OCI-LY1 (cell line): ENCODE measurements around the gene ZMIZ1.

Source experiments
- H2AFZ ChIP-seq: fragments of 200-600 bp; sonication (generic), shearing (Covaris generic); 2 replicates; pipeline ENCODE4 v1.6.0; 2014; ENCODE audit warnings: antibody characterized with exemption, mild to moderate bottlenecking, low read length
- H3F3A ChIP-seq: fragments of 200-600 bp; sonication (generic), shearing (Covaris generic); 2 replicates; pipeline ENCODE4 v1.6.0; 2014; ENCODE audit warnings: mild to moderate bottlenecking, antibody characterized with exemption, low read length, moderate library complexity; ENCODE audit not compliant: insufficient read depth
- H3K27ac ChIP-seq: fragments of 200-600 bp; sonication (generic); 2 replicates; pipeline ENCODE4 v1.5.1; 2014; ENCODE audit warnings: low read length, mixed run types, mild to moderate bottlenecking, low read depth; ENCODE audit not compliant: poor library complexity, severe bottlenecking
- H3K27me3 ChIP-seq: fragments of 200-600 bp; sonication (generic); 2 replicates; pipeline ENCODE4 v1.6.0; 2014; ENCODE audit warnings: antibody characterized with exemption, mild to moderate bottlenecking, low read length, moderate library complexity; ENCODE audit not compliant: insufficient read depth
- H3K36me3 ChIP-seq: fragments of 200-600 bp; sonication (generic); 2 replicates; pipeline ENCODE4 v1.6.1; 2014; ENCODE audit warnings: mild to moderate bottlenecking, antibody characterized with exemption, low read length, moderate library complexity, mixed read lengths; ENCODE audit not compliant: insufficient read depth
- H3K4me1 ChIP-seq: fragments of 200-600 bp; sonication (generic); 2 replicates; pipeline ENCODE4 v1.5.1; 2014; ENCODE audit warnings: mild to moderate bottlenecking, low read length, moderate library complexity; ENCODE audit not compliant: insufficient read depth, severe bottlenecking
- H3K4me2 ChIP-seq: fragments of 200-600 bp; sonication (generic), shearing (Covaris generic); 2 replicates; pipeline ENCODE4 v1.6.1; 2014; ENCODE audit warnings: low read length
- H3K4me3 ChIP-seq: fragments of 200-600 bp; sonication (generic); 2 replicates; pipeline ENCODE4 v1.5.1; 2014; ENCODE audit warnings: low read length, low read depth, mild to moderate bottlenecking, mixed read lengths; ENCODE audit not compliant: poor library complexity, severe bottlenecking
- H3K79me2 ChIP-seq: fragments of 200-600 bp; shearing (Covaris generic); 2 replicates; pipeline ENCODE4 v1.6.1; 2016; ENCODE audit warnings: mixed run types, low read length, mixed read lengths; ENCODE audit not compliant: insufficient read depth
- H3K9ac ChIP-seq: fragments of 200-600 bp; sonication (generic), shearing (Covaris generic); 2 replicates; pipeline ENCODE4 v1.6.1; 2014; ENCODE audit warnings: mild to moderate bottlenecking, low read length, mixed read lengths
- H3K9me2 ChIP-seq: fragments of 200-600 bp; sonication (generic), shearing (Covaris generic); 2 replicates; pipeline ENCODE4 v1.6.1; 2014; ENCODE audit warnings: low read depth, mild to moderate bottlenecking, low read length, mixed read lengths
- H3K9me3 ChIP-seq: fragments of 200-600 bp; shearing (Covaris generic); 2 replicates; pipeline ENCODE4 v1.6.1; 2014; ENCODE audit warnings: low read length, mixed read lengths
- H4K20me1 ChIP-seq: fragments of 200-600 bp; sonication (generic), shearing (Covaris generic); 2 replicates; pipeline ENCODE4 v1.6.0; 2016; ENCODE audit warnings: mild to moderate bottlenecking, low read length; ENCODE audit not compliant: insufficient read depth
- EZH2 ChIP-seq: fragments of 200-600 bp; sonication (generic), shearing (Covaris generic); IDR thresholded peaks from 2 replicates; pipeline ENCODE4 v1.8.0; 2017; ENCODE audit warnings: borderline replicate concordance, mixed run types, mild to moderate bottlenecking, antibody characterized with exemption, low read length, moderate library complexity, mixed read lengths
- TF ChIP-seq, protein P1 (sequence below): fragments of 200-600 bp; sonication (generic), shearing (Covaris generic); IDR thresholded peaks from 2 replicates; pipeline ENCODE4 v1.5.1; 2017; ENCODE audit warnings: mild to moderate bottlenecking, antibody characterized with exemption, low read length, moderate library complexity, mixed read lengths

ZMIZ1 gene

DNA sequence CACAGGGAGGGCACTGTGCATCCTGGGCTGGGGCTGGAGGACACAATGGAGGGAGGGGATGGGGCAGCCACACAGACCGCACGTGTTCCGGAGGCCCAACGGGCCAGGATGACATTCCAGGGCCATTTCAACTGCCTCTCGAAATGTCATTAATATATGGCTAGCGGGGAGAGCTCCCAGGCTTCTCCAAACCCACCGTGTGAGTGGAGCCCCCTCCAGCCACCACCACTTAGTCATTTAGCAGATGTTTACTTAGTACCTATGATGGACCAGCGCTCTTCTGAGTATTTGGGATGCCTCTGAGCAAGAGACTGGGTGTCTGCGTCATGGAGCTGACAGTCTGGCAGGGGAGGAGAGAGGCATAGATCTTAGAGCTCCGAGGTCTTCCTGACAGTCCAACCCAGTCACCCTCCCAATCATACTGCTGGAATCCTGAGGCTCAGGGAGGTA lies 107.3 kb downstream of the ZMIZ1 start:
- H3K9ac ChIP-seq = no peak overlapping the region
- no peaks in the 10 kb centered on the region for H3K4me1 ChIP-seq
- TF ChIP-seq EZH2 = no peak
- TF ChIP-seq, protein P1, sequence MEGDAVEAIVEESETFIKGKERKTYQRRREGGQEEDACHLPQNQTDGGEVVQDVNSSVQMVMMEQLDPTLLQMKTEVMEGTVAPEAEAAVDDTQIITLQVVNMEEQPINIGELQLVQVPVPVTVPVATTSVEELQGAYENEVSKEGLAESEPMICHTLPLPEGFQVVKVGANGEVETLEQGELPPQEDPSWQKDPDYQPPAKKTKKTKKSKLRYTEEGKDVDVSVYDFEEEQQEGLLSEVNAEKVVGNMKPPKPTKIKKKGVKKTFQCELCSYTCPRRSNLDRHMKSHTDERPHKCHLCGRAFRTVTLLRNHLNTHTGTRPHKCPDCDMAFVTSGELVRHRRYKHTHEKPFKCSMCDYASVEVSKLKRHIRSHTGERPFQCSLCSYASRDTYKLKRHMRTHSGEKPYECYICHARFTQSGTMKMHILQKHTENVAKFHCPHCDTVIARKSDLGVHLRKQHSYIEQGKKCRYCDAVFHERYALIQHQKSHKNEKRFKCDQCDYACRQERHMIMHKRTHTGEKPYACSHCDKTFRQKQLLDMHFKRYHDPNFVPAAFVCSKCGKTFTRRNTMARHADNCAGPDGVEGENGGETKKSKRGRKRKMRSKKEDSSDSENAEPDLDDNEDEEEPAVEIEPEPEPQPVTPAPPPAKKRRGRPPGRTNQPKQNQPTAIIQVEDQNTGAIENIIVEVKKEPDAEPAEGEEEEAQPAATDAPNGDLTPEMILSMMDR = no peak

DNA sequence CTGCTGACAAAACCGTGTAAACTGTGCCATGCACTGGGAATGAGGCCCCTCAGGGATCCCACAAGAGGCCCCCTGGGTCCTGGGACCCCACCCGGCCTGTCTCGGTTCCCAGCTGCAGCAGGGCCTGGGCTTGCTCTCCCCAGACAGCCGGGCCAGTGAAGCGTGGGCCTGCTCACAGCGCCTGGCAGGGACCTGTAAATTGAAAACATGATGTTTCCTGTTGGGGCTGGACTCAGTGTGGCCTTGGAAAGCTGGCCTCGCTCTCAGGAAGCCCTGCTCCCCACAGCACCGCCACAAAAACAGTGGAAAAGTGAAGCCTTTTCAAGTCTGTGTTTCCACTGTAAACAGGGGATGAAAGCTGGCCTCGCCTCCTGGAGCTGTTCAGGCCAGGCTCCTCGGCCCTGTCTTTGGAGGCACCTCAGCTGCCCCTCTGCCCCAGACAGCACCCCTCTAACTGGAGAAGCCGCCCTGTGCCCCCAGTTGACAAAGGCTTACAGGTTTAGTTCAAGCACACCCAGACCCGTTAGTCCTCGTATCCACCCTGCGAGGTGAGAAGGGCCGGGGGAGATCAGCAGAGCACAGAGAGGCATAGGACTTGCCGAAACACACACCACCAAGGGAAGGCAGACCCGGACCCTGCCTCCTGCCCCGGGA lies 108.3 kb downstream of the ZMIZ1 start:
- no peaks in the 10 kb centered on the region for H3F3A ChIP-seq
- H3K27ac ChIP-seq = no peak overlapping the region
- no peaks in the 10 kb centered on the region for H3K79me2 ChIP-seq
- H3K4me1 ChIP-seq = no peaks in the 10 kb centered on the region
- TF ChIP-seq EZH2 = no peak
- TF ChIP-seq, protein P1 = no peak
- H3K9me3 ChIP-seq = no peaks in the 10 kb centered on the region
- H3K9ac ChIP-seq = no peak overlapping the region
- no peaks in the 10 kb centered on the region for H3K27me3 ChIP-seq
- H3K36me3 ChIP-seq = no peaks in the 10 kb centered on the region
- no peaks in the 10 kb centered on the region for H4K20me1 ChIP-seq
- H3K9me2 ChIP-seq = no peaks in the 10 kb centered on the region
- no peak overlapping the region for H3K4me2 ChIP-seq
- H3K4me3 ChIP-seq = no peak overlapping the region
- H2AFZ ChIP-seq = no peak overlapping the region

More for the DNA sequence above, 107.3 kb downstream of the ZMIZ1 start:
- Histone ChIP-seq H3K27me3 (no peaks in the 10 kb centered on the region), H3K9me2 (no peaks in the 10 kb centered on the region), H3K4me2 (no peak overlapping the region), H4K20me1 (no peaks in the 10 kb centered on the region), H3K9me3 (no peaks in the 10 kb centered on the region), H3K4me3 (no peak overlapping the region), H3K27ac (no peak overlapping the region), H2AFZ (no peak overlapping the region), H3K36me3 (no peaks in the 10 kb centered on the region), H3F3A (no peaks in the 10 kb centered on the region), H3K79me2 (no peaks in the 10 kb centered on the region)

DNA sequence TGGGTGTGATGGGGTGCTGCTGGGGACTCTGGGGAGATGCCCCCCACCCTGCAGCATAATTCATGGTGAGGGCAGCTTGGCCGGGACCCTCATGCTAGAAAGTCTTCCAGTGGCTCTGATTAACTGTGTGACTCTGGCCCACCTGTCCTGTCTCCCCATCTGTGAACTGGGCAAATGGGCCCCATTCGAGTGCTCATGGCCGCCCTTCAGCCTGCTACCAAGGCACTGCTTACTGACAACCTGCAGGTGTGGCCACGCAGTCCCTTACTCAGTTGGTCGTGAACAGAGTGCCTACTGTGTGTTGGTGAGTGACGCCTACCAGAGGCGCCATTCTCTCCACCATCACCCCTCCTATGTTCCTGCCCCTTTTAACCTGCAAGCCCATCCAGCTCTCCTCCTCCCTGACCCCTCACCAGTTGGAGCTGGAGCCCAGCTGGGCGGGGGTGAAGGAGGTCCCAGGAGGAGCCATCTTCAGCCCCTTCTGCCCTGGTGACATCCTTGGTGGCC lies 109.4 kb downstream of the ZMIZ1 start:
- H3K4me1 ChIP-seq = no peaks in the 10 kb centered on the region
- no peaks in the 10 kb centered on the region for H3K36me3 ChIP-seq
- H3K9me3 ChIP-seq = no peaks in the 10 kb centered on the region
- no peaks in the 10 kb centered on the region for H3K79me2 ChIP-seq
- no peaks in the 10 kb centered on the region for H3F3A ChIP-seq
- no peak overlapping the region for H3K9ac ChIP-seq
- no peaks in the 10 kb centered on the region for H4K20me1 ChIP-seq
- H3K4me3 ChIP-seq = no peak overlapping the region
- H2AFZ ChIP-seq = no peak overlapping the region
- TF ChIP-seq, protein P1 = no peak
- no peak for TF ChIP-seq EZH2
- H3K9me2 ChIP-seq = no peaks in the 10 kb centered on the region
- H3K27me3 ChIP-seq = no peaks in the 10 kb centered on the region
- H3K4me2 ChIP-seq = no peak overlapping the region
- no peak overlapping the region for H3K27ac ChIP-seq
